GM19455 (cell line): ENCODE results near the gene ADAMTS13.
"Not testable (repeated sequence)": the region's sequence is repeated elsewhere in the genome, so short reads cannot be mapped to it uniquely, and the experiment has no call there.

Source experiments
- ATAC-seq: cut with Tn5 transposase; IDR thresholded peaks from one replicate; pipeline ENCODE4 v1.9.1; 2021; ENCODE audit not compliant: unreplicated experiment

ADAMTS13 gene

GRCh38 chr9:133421615-133422542, at the start of gene ADAMTS13:
Gene ADAMTS13 (plus strand): TSS chr9:133422367. CDS start chr9:133422444, 77 bp downstream.
- no peak for ATAC-seq

- ATAC-seq, result no peak
Measured at GRCh38 chr9:133374612-133375115, 47.5 kb upstream of the ADAMTS13 start.

GRCh38 chr9:133375116-133375723, 46.9 kb upstream of the ADAMTS13 start:
- ATAC-seq, result peak; percentile 25

GRCh38 chr9:133375724-133376654, 46.2 kb upstream of the ADAMTS13 start, which contains the start of the genes STKLD1 and SURF4:
Gene STKLD1 (plus strand): TSS chr9:133376366. CDS start chr9:133376474, 108 bp downstream.
Gene SURF4 (minus strand): TSS chr9:133376060. CDS start chr9:133375969, 91 bp downstream.
- ATAC-seq, result peak; percentile 89

GRCh38 chr9:133377280-133377679, 44.9 kb upstream of the ADAMTS13 start:
- not testable (repeated sequence) for ATAC-seq

- no peak for ATAC-seq
Measured at GRCh38 chr9:133377721-133378216, 44.4 kb upstream of the ADAMTS13 start.

GRCh38 chr9:133378408-133378962, 43.7 kb upstream of the ADAMTS13 start:
- no peak for ATAC-seq

GRCh38 chr9:133379153-133380086, 42.7 kb upstream of the ADAMTS13 start:
- no peak for ATAC-seq

- ATAC-seq, result no peak
Measured at GRCh38 chr9:133380734-133381133, 41.4 kb upstream of the ADAMTS13 start.

- no peak for ATAC-seq
Measured at GRCh38 chr9:133382507-133383141, 39.5 kb upstream of the ADAMTS13 start.

GRCh38 chr9:133383438-133383837, 38.7 kb upstream of the ADAMTS13 start:
- ATAC-seq, result no peak

- no peak for ATAC-seq
Measured at GRCh38 chr9:133384736-133385321, 37.3 kb upstream of the ADAMTS13 start.

- no peak for ATAC-seq
Measured at GRCh38 chr9:133385452-133385851, 36.7 kb upstream of the ADAMTS13 start.

- no peak for ATAC-seq
Measured at GRCh38 chr9:133386338-133386737, 35.8 kb upstream of the ADAMTS13 start.

GRCh38 chr9:133387680-133388079, 34.5 kb upstream of the ADAMTS13 start:
- no peak for ATAC-seq

- no peak for ATAC-seq
Measured at GRCh38 chr9:133389025-133389557, 33.1 kb upstream of the ADAMTS13 start.

- no peak for ATAC-seq
Measured at GRCh38 chr9:133389562-133389961, 32.6 kb upstream of the ADAMTS13 start.

- ATAC-seq, result no peak
Measured at GRCh38 chr9:133390713-133391112, 31.5 kb upstream of the ADAMTS13 start.
